Loucy (cell line): ENCODE measurements around the gene IP6K2.

Source experiments
- H2AFZ ChIP-seq: fragments of 200-600 bp; sonication (generic); 2 replicates; pipeline ENCODE4 v1.6.0; 2016; ENCODE audit warnings: antibody characterized with exemption, mild to moderate bottlenecking, low read length, moderate library complexity
- H3F3A ChIP-seq: fragments of 200-600 bp; 2 replicates; pipeline ENCODE4 v1.6.0; 2016; ENCODE audit warnings: antibody characterized with exemption, low read depth, mild to moderate bottlenecking
- H3K27me3 ChIP-seq: fragments of 200-600 bp; sonication (generic); 2 replicates; pipeline ENCODE4 v1.6.1; 2014; ENCODE audit warnings: low read length, mild to moderate bottlenecking; ENCODE audit not compliant: insufficient read depth, poor library complexity, severe bottlenecking
- H3K36me3 ChIP-seq: fragments of 200-600 bp; sonication (generic); 2 replicates; pipeline ENCODE4 v1.6.1; 2016; ENCODE audit warnings: low read length; ENCODE audit not compliant: insufficient read depth
- H3K4me1 ChIP-seq: fragments of 200-600 bp; sonication (generic); 2 replicates; pipeline ENCODE4 v1.5.1; 2014; ENCODE audit warnings: low read length, mild to moderate bottlenecking; ENCODE audit not compliant: insufficient read depth, poor library complexity, severe bottlenecking
- H3K4me2 ChIP-seq: fragments of 200-600 bp; sonication (generic); 2 replicates; pipeline ENCODE4 v1.6.0; 2014; ENCODE audit warnings: antibody characterized with exemption, low read length, low read depth, mild to moderate bottlenecking; ENCODE audit not compliant: poor library complexity, severe bottlenecking
- H3K4me3 ChIP-seq: fragments of 200-600 bp; sonication (generic); 2 replicates; pipeline ENCODE4 v1.5.1; 2014; ENCODE audit warnings: low read length, mild to moderate bottlenecking, mixed read lengths; ENCODE audit not compliant: poor library complexity, severe bottlenecking
- H3K79me2 ChIP-seq: fragments of 200-600 bp; sonication (generic); 2 replicates; pipeline ENCODE4 v1.6.1; 2014; ENCODE audit warnings: low read length; ENCODE audit not compliant: insufficient read depth
- H3K9ac ChIP-seq: fragments of 200-600 bp; sonication (generic); 2 replicates; pipeline ENCODE4 v1.6.0; 2014; ENCODE audit warnings: mild to moderate bottlenecking, low read depth, low read length, moderate library complexity; ENCODE audit not compliant: poor library complexity, severe bottlenecking
- H3K9me2 ChIP-seq: fragments of 200-600 bp; sonication (generic); replicated peaks from 2 replicates; pipeline ENCODE4 v1.6.1; 2016; ENCODE audit warnings: low read depth, low read length, mixed read lengths
- H3K9me3 ChIP-seq: fragments of 200-600 bp; sonication (generic); 2 replicates; pipeline ENCODE4 v1.6.1; 2014; ENCODE audit warnings: mild to moderate bottlenecking, antibody characterized with exemption, low read length, low read depth; ENCODE audit not compliant: insufficient read depth
- H4K20me1 ChIP-seq: fragments of 200-600 bp; sonication (generic); 2 replicates; pipeline ENCODE4 v1.6.0; 2014; ENCODE audit warnings: antibody characterized with exemption, low read length, mild to moderate bottlenecking; ENCODE audit not compliant: insufficient read depth, poor library complexity, severe bottlenecking
- EZH2phosphoT487 ChIP-seq: fragments of 200-600 bp; IDR thresholded peaks from 2 replicates; pipeline ENCODE4 v1.6.1; 2018; ENCODE audit warnings: antibody characterized with exemption, mild to moderate bottlenecking, moderate library complexity, borderline replicate concordance
- TF ChIP-seq, protein P1 (sequence below): fragments of 200-600 bp; sonication (generic); conservative IDR thresholded peaks from 2 replicates; pipeline ENCODE4 v1.5.1; 2014; ENCODE audit warnings: mild to moderate bottlenecking, antibody characterized with exemption, low read length

Gene IP6K2

DNA sequence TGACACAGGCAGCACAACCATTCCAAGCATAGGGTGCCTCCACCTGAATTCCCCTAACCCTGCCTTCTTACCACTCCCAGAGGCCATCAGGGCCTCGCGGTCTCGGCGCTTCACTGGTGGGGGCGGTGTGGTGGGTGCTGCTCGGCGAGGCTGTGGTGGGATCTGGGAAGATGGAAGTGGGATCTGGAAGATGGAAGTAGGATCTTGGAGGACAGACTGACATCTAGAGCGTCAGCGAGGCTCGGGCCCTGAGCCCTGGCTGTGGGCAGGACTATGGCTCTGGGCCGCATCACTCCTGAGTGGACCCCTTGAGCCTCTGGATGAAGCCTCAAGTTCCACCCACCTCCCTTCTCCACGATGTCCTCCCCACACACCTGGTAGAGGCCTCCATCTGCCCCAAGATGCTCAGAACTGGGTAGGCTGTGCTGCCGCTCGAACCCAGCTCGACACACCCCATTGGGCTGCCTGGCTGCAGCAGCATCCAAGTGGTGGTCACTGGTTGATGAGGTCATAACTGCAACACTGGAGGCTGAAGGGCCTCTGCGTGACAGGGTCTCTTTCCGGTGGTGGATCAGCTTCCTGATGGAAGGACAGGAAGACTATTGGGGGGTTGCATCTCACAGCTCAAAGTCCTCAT, 34.9 kb downstream of the IP6K2 start:
- peaks cover 3% of the 10 kb centered on the region; the same call in 1 of the 2 replicates for H3F3A ChIP-seq
- no peaks in the 10 kb centered on the region for H3K9me3 ChIP-seq
- H3K9me2 ChIP-seq: no peaks in the 10 kb centered on the region
- peaks cover 27% of the 10 kb centered on the region for H3K79me2 ChIP-seq
- no peak overlapping the region for H3K4me2 ChIP-seq
- TF ChIP-seq, protein P1, sequence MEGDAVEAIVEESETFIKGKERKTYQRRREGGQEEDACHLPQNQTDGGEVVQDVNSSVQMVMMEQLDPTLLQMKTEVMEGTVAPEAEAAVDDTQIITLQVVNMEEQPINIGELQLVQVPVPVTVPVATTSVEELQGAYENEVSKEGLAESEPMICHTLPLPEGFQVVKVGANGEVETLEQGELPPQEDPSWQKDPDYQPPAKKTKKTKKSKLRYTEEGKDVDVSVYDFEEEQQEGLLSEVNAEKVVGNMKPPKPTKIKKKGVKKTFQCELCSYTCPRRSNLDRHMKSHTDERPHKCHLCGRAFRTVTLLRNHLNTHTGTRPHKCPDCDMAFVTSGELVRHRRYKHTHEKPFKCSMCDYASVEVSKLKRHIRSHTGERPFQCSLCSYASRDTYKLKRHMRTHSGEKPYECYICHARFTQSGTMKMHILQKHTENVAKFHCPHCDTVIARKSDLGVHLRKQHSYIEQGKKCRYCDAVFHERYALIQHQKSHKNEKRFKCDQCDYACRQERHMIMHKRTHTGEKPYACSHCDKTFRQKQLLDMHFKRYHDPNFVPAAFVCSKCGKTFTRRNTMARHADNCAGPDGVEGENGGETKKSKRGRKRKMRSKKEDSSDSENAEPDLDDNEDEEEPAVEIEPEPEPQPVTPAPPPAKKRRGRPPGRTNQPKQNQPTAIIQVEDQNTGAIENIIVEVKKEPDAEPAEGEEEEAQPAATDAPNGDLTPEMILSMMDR: no peak
- no peak for TF ChIP-seq EZH2phosphoT487
- no peaks in the 10 kb centered on the region for H3K27me3 ChIP-seq
- no peak overlapping the region for H3K4me3 ChIP-seq
- H3K36me3 ChIP-seq: peaks cover 33% of the 10 kb centered on the region; the same call in 1 of the 2 replicates
- H3K4me1 ChIP-seq: peaks cover 15% of the 10 kb centered on the region
- peaks cover under 1% of the 10 kb centered on the region for H4K20me1 ChIP-seq
- H3K9ac ChIP-seq: no peak overlapping the region
- no peak overlapping the region for H2AFZ ChIP-seq

DNA sequence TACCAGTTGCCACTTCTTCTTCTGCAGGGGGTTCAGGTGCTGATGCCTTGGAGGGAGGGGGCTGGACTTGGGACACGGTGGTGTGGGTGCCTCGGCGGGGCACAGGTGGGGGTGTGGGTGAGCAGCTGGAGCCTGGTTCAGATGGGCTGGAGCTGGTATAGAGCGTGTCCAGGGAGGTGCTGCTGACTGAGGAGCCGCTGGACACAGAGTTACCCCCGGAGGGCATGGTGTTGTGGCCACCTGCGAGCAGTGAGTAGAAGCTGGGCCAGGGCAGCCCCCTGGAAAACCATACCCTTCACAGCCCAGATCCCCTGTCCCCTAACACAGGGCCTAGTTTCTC, 35.5 kb downstream of the IP6K2 start:
- Histone ChIP-seq H3K36me3 (peaks cover 32% of the 10 kb centered on the region; the same call in 1 of the 2 replicates), H3K9ac (no peak overlapping the region), H2AFZ (no peak overlapping the region), H3K4me3 (no peak overlapping the region), H3K27me3 (no peaks in the 10 kb centered on the region), H3K79me2 (peaks cover 27% of the 10 kb centered on the region), H3K9me2 (no peaks in the 10 kb centered on the region), H4K20me1 (no peaks in the 10 kb centered on the region), H3F3A (peaks cover 1% of the 10 kb centered on the region; the same call in 1 of the 2 replicates), H3K9me3 (no peaks in the 10 kb centered on the region), H3K4me1 (peaks cover 15% of the 10 kb centered on the region), H3K4me2 (no peak overlapping the region)
- TF ChIP-seq, protein P1: no peak
- TF ChIP-seq EZH2phosphoT487: no peak

DNA sequence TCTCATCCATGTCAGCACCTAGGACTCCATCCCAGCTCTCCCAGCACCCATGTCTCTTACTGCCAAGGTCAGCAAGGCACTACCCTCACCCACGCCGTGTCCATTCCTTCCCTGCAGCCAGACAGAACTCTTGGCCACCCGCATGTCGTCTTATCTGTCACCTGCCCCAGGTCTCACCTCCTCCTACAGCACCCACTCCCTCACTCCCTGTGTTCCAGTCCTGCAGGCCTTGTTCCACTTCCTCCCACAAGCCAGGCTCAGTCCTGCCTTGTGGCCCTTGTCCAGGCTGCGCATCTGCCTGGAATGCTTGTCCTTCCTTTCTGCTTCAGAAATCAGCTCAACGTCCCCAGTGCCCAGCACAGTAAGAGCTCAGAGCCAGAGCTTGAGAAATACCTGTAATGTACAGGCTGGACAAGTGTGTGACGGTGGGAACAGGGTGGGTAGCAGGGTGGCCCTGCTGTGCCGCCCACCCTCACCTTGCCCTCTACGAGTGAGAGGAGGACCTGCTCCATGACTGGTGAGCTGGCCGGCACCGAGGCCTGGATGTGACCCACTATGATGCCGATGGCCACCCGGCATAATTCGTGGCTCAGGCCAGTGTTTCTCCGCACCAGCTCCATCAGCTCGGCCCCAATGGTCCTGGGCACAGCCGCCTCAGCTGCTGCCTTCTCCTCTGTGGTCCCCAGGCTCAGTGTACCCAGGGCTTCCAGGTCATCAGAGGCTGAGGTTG, 36.0 kb downstream of the IP6K2 start:
- H3K9me2 ChIP-seq: no peaks in the 10 kb centered on the region
- no peaks in the 10 kb centered on the region for H3F3A ChIP-seq
- H3K79me2 ChIP-seq: peaks cover 27% of the 10 kb centered on the region
- H3K4me2 ChIP-seq: no peak overlapping the region
- H3K27me3 ChIP-seq: no peaks in the 10 kb centered on the region
- H3K36me3 ChIP-seq: peaks cover 36% of the 10 kb centered on the region; the same call in 1 of the 2 replicates
- H3K4me3 ChIP-seq: no peak overlapping the region
- H3K9ac ChIP-seq: no peak overlapping the region
- H3K9me3 ChIP-seq: no peaks in the 10 kb centered on the region
- H3K4me1 ChIP-seq: peaks cover 15% of the 10 kb centered on the region
- no peak overlapping the region for H2AFZ ChIP-seq
- H4K20me1 ChIP-seq: no peaks in the 10 kb centered on the region
- TF ChIP-seq EZH2phosphoT487: no peak
- TF ChIP-seq, protein P1: no peak
